Esophagus squamous epithelium (tissue), 5 donors: ENCODE data around the gene TMEM139. TPM values are rescaled to one million over a fixed set of nuclear protein-coding genes. Genes with fewer than 3 reads are reported as not detected.

Source experiments
- DNase-seq: peaks from one replicate; lab custom pipeline; 2025; lab: John Stamatoyannopoulos, UW
- H3K27ac ChIP-seq, 4 donors: fragments of 200-600 bp; sonication (generic); one replicate each; pipeline ENCODE4 v1.5.1; 2016 to 2019; ENCODE audit warnings: mild to moderate bottlenecking in 1 of 4
- H3K27me3 ChIP-seq, 4 donors: fragments of 200-600 bp; sonication (generic); 1 replicate in 3 of 4; 2 replicates in 1 of 4; pipeline versions ENCODE4 v1.5.1 to v1.6.0; 2017 to 2021; ENCODE audit warnings: antibody characterized with exemption in 1 of 4
- H3K36me3 ChIP-seq, 3 donors: fragments of 200-600 bp; sonication (generic); one replicate each; pipeline ENCODE4 v1.5.1; 2016 to 2019
- H3K4me1 ChIP-seq, 3 donors: fragments of 200-600 bp; sonication (generic); one replicate each; pipeline ENCODE4 v1.5.1; 2017 to 2019
- H3K4me3 ChIP-seq, 4 donors: fragments of 200-600 bp; sonication (generic); 1 replicate in 3 of 4; 2 replicates in 1 of 4; pipeline ENCODE4 v1.5.1; 2016 to 2019; ENCODE audit warnings: mild to moderate bottlenecking in 2 of 4, moderate library complexity in 1 of 4
- H3K9me3 ChIP-seq, 3 donors: fragments of 200-600 bp; sonication (generic); one replicate each; pipeline ENCODE4 v1.5.1; 2016 to 2019
- POLR2A ChIP-seq, 4 donors: fragments of 450-650 bp; IDR thresholded peaks; one replicate each; pipeline ENCODE4 v1.6.1; 2017; ENCODE audit warnings: antibody characterized with exemption in 4 of 4, mild to moderate bottlenecking in 4 of 4, moderate library complexity in 3 of 4
- WGBS, 2 donors: methylation state at CpG; one replicate each; pipeline ENCODE4 v1.1.5; 2018; 5-methylcytosine and 5-hydroxymethylcytosine counted together
- intact Hi-C: fragments of 100-400 bp; cut with DNase I; formaldehyde crosslinking; loops from one replicate; pipeline ENCODE4 v1.15.0; 2022
- total RNA-seq, 4 donors: library from RNA; depleted of rRNA; stranded (reverse); fragments of >200 nt; gene quantifications; one replicate each; pipeline ENCODE4 v1.1.0, GENCODE V29; 2016
- TF ChIP-seq, protein P1 (sequence below), 6 experiments: fragments of 450-650 bp in 4 of 6; fragments of 200-600 bp in 2 of 6; sonication (generic) in 2 of 6; IDR thresholded peaks; one replicate each; pipeline ENCODE4 v1.5.1; 2016 to 2019; ENCODE audit warnings: antibody characterized with exemption in 6 of 6, mild to moderate bottlenecking in 4 of 6, moderate library complexity in 4 of 6
- donor health status: DM: yes; HTN: yes; CAD: no.

TMEM139 gene
- total RNA-seq, 4 donors from 2014 or later: 0.15 to 3.6 TPM; not detected in 2

DNA sequence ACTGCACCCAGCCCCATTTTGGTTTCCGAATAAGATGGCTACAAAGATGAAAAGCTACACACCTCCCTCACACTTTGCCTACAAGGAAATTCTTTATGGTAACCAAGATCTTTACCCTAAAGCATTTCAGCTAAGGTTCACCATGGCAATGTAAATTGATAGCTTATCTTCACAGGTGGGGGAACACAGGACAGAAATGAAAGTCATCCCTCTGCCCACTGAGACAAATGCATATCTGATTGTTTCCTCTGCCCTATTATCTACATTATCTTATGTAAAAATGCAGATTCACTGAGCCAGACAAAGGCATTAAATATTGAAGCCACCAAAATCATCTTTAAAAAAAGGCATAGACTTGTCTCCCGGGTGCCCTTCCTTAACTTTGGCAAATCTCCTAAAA lies 3.2 kb upstream of the TMEM139 start:
- no peak for TF ChIP-seq POLR2A (IDR thresholded peaks at IDR 0.05)
- TF ChIP-seq, protein P1, sequence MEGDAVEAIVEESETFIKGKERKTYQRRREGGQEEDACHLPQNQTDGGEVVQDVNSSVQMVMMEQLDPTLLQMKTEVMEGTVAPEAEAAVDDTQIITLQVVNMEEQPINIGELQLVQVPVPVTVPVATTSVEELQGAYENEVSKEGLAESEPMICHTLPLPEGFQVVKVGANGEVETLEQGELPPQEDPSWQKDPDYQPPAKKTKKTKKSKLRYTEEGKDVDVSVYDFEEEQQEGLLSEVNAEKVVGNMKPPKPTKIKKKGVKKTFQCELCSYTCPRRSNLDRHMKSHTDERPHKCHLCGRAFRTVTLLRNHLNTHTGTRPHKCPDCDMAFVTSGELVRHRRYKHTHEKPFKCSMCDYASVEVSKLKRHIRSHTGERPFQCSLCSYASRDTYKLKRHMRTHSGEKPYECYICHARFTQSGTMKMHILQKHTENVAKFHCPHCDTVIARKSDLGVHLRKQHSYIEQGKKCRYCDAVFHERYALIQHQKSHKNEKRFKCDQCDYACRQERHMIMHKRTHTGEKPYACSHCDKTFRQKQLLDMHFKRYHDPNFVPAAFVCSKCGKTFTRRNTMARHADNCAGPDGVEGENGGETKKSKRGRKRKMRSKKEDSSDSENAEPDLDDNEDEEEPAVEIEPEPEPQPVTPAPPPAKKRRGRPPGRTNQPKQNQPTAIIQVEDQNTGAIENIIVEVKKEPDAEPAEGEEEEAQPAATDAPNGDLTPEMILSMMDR (IDR thresholded peaks at IDR 0.05): no peak

DNA sequence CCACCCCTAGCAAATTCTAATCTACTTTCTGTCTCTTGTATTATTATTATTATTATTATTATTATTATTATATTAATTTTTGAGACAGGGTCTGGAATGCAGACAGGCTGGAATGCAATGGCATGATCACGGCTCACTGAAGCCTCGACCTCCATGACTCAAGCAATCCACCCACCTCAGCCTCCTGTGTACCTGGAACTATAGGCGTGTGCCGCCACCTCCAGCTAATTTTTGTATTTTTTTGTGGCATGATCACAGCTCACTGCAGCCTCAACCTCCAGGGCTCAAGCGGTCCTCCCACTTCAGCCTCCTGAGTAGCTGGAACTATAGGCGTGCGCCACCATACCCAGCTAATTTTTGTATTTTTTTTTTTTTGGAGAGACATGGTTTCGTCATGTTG lies 2.6 kb upstream of the TMEM139 start:
- Histone ChIP-seq H3K4me3 (no peak overlapping the region), H3K27me3 (no peaks in the 10 kb centered on the region), H3K27ac (no peak overlapping the region), H3K36me3 (no peaks in the 10 kb centered on the region), H3K9me3 (no peaks in the 10 kb centered on the region), H3K4me1 (peaks cover 15 to 20% (median 16%) of the 10 kb centered on the region in 3 donors)
- intact Hi-C loops: no loop called here
- 87 to 89% methylated on average over 8 of the region's 8 CpGs for WGBS, 2 donors
- TF ChIP-seq, protein P1 (IDR thresholded peaks at IDR 0.05): no peak
- TF ChIP-seq POLR2A (IDR thresholded peaks at IDR 0.05): no peak
- no peak for DNase-seq

More for the DNA sequence above, 3.2 kb upstream of the TMEM139 start:
- DNase-seq: no peak
- 84 to 87% methylated on average over 2 of the region's 2 CpGs for WGBS, 2 donors
- H3K27me3 ChIP-seq: no peaks in the 10 kb centered on the region
- no peaks in the 10 kb centered on the region for H3K9me3 ChIP-seq
- H3K4me3 ChIP-seq: no peak overlapping the region
- intact Hi-C loops: no loop called here
- no peaks in the 10 kb centered on the region for H3K36me3 ChIP-seq
- H3K4me1 ChIP-seq: peaks cover 14 to 18% (median 15%) of the 10 kb centered on the region in 3 donors
- no peak overlapping the region for H3K27ac ChIP-seq

DNA sequence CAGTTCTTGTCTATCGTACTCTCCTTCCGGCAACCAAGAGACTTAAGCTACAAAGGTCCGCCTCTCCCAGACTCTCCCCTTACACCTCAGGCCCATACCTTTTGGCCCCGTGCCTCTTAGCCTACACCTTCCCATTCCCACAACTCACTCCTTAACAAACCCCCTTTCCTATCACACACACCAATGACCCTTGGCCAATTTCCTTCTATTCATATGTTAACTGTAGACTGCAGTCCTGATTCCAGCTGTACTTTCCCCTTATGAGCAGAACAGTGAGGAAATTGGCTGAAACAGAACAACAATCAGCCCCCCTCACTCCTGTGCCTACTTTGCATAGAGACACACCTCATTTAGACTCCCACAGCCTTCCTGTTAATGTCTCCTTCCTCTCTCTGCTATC lies 1.4 kb upstream of the TMEM139 start:
- TF ChIP-seq, protein P1 (IDR thresholded peaks at IDR 0.05): no peak
- TF ChIP-seq POLR2A (IDR thresholded peaks at IDR 0.05): no peak
- no peaks in the 10 kb centered on the region for H3K36me3 ChIP-seq
- H3K27me3 ChIP-seq: no peaks in the 10 kb centered on the region
- H3K9me3 ChIP-seq: no peaks in the 10 kb centered on the region
- H3K4me1 ChIP-seq: peaks cover 15 to 28% (median 23%) of the 10 kb centered on the region in 3 donors
- no peak overlapping the region for H3K4me3 ChIP-seq
- WGBS, 2 donors: 77 to 78% methylated on average over 4 of the region's 4 CpGs
- DNase-seq: no peak
- intact Hi-C loops: no loop called here
- no peak overlapping the region for H3K27ac ChIP-seq

DNA sequence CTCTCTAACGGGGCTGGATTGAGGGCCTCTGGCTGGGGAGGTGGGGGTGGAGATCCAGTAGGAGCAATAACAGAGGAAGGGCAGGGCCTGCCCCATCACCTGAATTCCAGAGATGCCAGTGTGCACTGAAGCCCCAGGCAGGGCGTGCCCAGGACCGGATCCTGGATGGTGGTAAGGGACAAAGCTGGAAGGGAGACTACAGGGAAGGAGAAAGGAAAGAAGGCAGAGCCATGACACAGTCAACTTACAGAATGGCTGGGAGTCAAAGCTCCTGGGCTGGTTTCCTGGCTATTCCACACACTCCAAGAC lies 666 bp downstream of the TMEM139 start:
- H3K4me1 ChIP-seq: peaks cover 14 to 27% (median 16%) of the 10 kb centered on the region in 3 donors
- H3K36me3 ChIP-seq: no peaks in the 10 kb centered on the region
- intact Hi-C loops: no loop called here
- H3K9me3 ChIP-seq: no peaks in the 10 kb centered on the region
- TF ChIP-seq POLR2A (IDR thresholded peaks at IDR 0.05): no peak
- TF ChIP-seq, protein P1 (IDR thresholded peaks at IDR 0.05): no peak
- DNase-seq: no peak
- 39 to 59% methylated on average over 2 of the region's 3 CpGs for WGBS, 2 donors
- peak overlapping the region in 1 of 4 donors; percentile 9 for H3K27ac ChIP-seq
- no peak overlapping the region for H3K4me3 ChIP-seq
- H3K27me3 ChIP-seq: no peaks in the 10 kb centered on the region

DNA sequence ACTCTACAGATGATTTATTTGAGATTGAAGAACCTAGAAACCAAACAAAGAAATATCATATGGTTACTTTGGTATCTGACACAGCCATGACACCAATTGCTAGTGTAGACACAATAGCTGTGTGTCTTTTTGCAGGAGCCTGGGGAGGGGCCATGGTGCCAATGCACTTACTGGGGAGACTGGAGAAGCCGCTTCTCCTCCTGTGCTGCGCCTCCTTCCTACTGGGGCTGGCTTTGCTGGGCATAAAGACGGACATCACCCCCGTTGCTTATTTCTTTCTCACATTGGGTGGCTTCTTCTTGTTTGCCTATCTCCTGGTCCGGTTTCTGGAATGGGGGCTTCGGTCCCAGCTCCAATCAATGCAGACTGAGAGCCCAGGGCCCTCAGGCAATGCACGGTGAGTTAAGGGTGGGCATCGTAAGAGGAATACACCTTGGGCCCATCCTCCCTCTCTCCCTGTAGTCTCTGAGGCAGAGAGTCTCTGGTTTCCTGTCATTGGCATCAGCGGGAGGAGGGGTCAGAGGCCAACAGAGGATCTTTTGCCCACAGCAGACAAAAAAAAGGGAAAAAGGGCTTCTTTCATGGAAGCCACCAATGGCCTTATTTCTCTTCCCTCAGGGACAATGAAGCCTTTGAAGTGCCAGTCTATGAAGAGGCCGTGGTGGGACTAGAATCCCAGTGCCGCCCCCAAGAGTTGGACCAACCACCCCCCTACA lies 1.2 kb downstream of the TMEM139 start:
- TF ChIP-seq POLR2A (IDR thresholded peaks at IDR 0.05): no peak
- TF ChIP-seq, protein P1 (IDR thresholded peaks at IDR 0.05): no peak
- no peaks in the 10 kb centered on the region for H3K9me3 ChIP-seq
- no peak overlapping the region for H3K4me3 ChIP-seq
- intact Hi-C loops: no loop called here
- no peak for DNase-seq
- no peaks in the 10 kb centered on the region for H3K27me3 ChIP-seq
- H3K27ac ChIP-seq: peak overlapping the region in 1 of 4 donors; percentile 4
- H3K36me3 ChIP-seq: no peaks in the 10 kb centered on the region
- 90 to 100% methylated on average over 4 to 5 of the region's 11 CpGs for WGBS, 2 donors
- H3K4me1 ChIP-seq: peaks cover 16 to 33% (median 17%) of the 10 kb centered on the region in 3 donors
